Type B pancreatic cell (in vitro differentiated cells): ENCODE data around the gene AKR1D1. TPM values are rescaled to one million over a fixed set of nuclear protein-coding genes. Genes with fewer than 3 reads are reported as not detected.
"Not testable (repeated sequence)": the region's sequence is repeated elsewhere in the genome, so short reads cannot be mapped to it uniquely, and the experiment has no call there.

Source experiments
- DNase-seq: peaks from one replicate; pipeline ENCODE4 v3.0.0; 2021; ENCODE audit warnings: mixed read lengths; ENCODE audit not compliant: unreplicated experiment; ENCODE audit errors: extremely low spot score
- H3K27ac Mint-ChIP-seq: 2 replicates; pipeline ENCODE4 v1.8.0; 2021; ENCODE audit warnings: mild to moderate bottlenecking, mixed read lengths
- H3K27me3 Mint-ChIP-seq: 2 replicates; pipeline ENCODE4 v1.8.0; 2021; ENCODE audit warnings: mixed read lengths
- H3K36me3 Mint-ChIP-seq: 2 replicates; pipeline ENCODE4 v1.8.0; 2021; ENCODE audit warnings: mixed read lengths
- H3K4me1 Mint-ChIP-seq: one replicate; pipeline ENCODE4 v1.8.0; 2021; ENCODE audit warnings: mixed read lengths; ENCODE audit not compliant: unreplicated experiment
- H3K4me3 Mint-ChIP-seq: 2 replicates; pipeline ENCODE4 v1.8.0; 2021; ENCODE audit warnings: mild to moderate bottlenecking, mixed read lengths
- H3K9me3 Mint-ChIP-seq: 2 replicates; pipeline ENCODE4 v1.8.0; 2021; ENCODE audit warnings: mixed read lengths
- CTCF ChIP-seq: fragments of 200-600 bp; sonication (generic); conservative IDR thresholded peaks from 2 replicates; pipeline ENCODE4 v1.5.0; 2021; ENCODE audit warnings: antibody characterized with exemption, mild to moderate bottlenecking
- total RNA-seq: library from RNA; stranded (reverse); gene quantifications from 2 replicates; pipeline ENCODE4 v1.2.1, GENCODE V29; 2021; ENCODE audit warnings: low replicate concordance

The AKR1D1 gene
- total RNA-seq, 1 donor from 2014 or later: not detected

GRCh38 chr7:138032186-138032585 lies 44.1 kb upstream of the AKR1D1 start:
- Mint-ChIP-seq H3K4me1 (no peaks in the 10 kb centered on the region), H3K9me3 (peaks cover 13% of the 10 kb centered on the region), H3K4me3 (no peak overlapping the region), H3K36me3 (peaks cover 4% of the 10 kb centered on the region), H3K27ac (no peak overlapping the region), H3K27me3 (no peaks in the 10 kb centered on the region)
- no peak for TF ChIP-seq CTCF
- no peak for DNase-seq

GRCh38 chr7:138032770-138033169 lies 43.5 kb upstream of the AKR1D1 start:
- Mint-ChIP-seq H3K27me3 (no peaks in the 10 kb centered on the region), H3K4me3 (no peak overlapping the region), H3K9me3 (peaks cover 13% of the 10 kb centered on the region), H3K4me1 (no peaks in the 10 kb centered on the region), H3K27ac (no peak overlapping the region), H3K36me3 (peaks cover 4% of the 10 kb centered on the region)
- TF ChIP-seq CTCF: no peak
- DNase-seq: no peak

GRCh38 chr7:138033241-138033640 lies 43.0 kb upstream of the AKR1D1 start:
- H3K9me3 Mint-ChIP-seq: peaks cover 13% of the 10 kb centered on the region
- no peak overlapping the region for H3K4me3 Mint-ChIP-seq
- no peak for TF ChIP-seq CTCF
- no peaks in the 10 kb centered on the region for H3K4me1 Mint-ChIP-seq
- no peak for DNase-seq
- H3K27me3 Mint-ChIP-seq: no peaks in the 10 kb centered on the region
- H3K27ac Mint-ChIP-seq: no peak overlapping the region
- H3K36me3 Mint-ChIP-seq: peaks cover 4% of the 10 kb centered on the region

GRCh38 chr7:138036135-138036534 lies 40.1 kb upstream of the AKR1D1 start:
- DNase-seq: no peak
- H3K36me3 Mint-ChIP-seq: peaks cover 7% of the 10 kb centered on the region
- peaks cover 20% of the 10 kb centered on the region for H3K9me3 Mint-ChIP-seq
- H3K27ac Mint-ChIP-seq: no peak overlapping the region
- no peaks in the 10 kb centered on the region for H3K4me1 Mint-ChIP-seq
- H3K4me3 Mint-ChIP-seq: no peak overlapping the region
- no peaks in the 10 kb centered on the region for H3K27me3 Mint-ChIP-seq
- no peak for TF ChIP-seq CTCF

- H3K27ac Mint-ChIP-seq, H3K27me3 Mint-ChIP-seq, DNase-seq, H3K36me3 Mint-ChIP-seq, H3K4me1 Mint-ChIP-seq, H3K4me3 Mint-ChIP-seq: not testable (repeated sequence)
- H3K9me3 Mint-ChIP-seq: peaks cover 17% of the 10 kb centered on the region
These were observed 36.2 kb upstream of the AKR1D1 start for GRCh38 chr7:138040063-138040462.

GRCh38 chr7:138044897-138045296 lies 31.4 kb upstream of the AKR1D1 start:
- no peaks in the 10 kb centered on the region for H3K36me3 Mint-ChIP-seq
- H3K27ac Mint-ChIP-seq: no peak overlapping the region
- no peak for TF ChIP-seq CTCF
- H3K4me3 Mint-ChIP-seq: no peak overlapping the region
- H3K9me3 Mint-ChIP-seq: peaks cover 4% of the 10 kb centered on the region
- H3K27me3 Mint-ChIP-seq: no peaks in the 10 kb centered on the region
- peaks cover 4% of the 10 kb centered on the region for H3K4me1 Mint-ChIP-seq
- no peak for DNase-seq
